BJ (cell line): Measurements from ENCODE around the gene STYK1. TPM values are rescaled to one million over a fixed set of nuclear protein-coding genes. Genes with fewer than 3 reads are reported as not detected.

Experiments used
- CTCF ChIA-PET: fragments of 350-600 bp; formaldehyde crosslinking; extraction: SDS; loops from one replicate; lab custom pipeline; 2021; ENCODE audit warnings: antibody characterized with exemption, inconsistent platforms; lab: Yijun Ruan, JAX
- POLR2A ChIA-PET: fragments of 300-600 bp; sonication (Branson Sonifier 250); formaldehyde crosslinking; extraction: SDS; loops from one replicate; lab custom pipeline; 2021; ENCODE audit warnings: antibody characterized with exemption; lab: Charles Lee
- DNase-seq: peaks from one replicate; pipeline ENCODE4 v3.0.0-alpha.2; 2011; ENCODE audit warnings: low read depth
- H3K27me3 ChIP-seq: 2 replicates; pipeline ENCODE4 v1.6.0; 2011; ENCODE audit warnings: low read length; ENCODE audit not compliant: control insufficient read depth, insufficient read depth
- H3K36me3 ChIP-seq: 2 replicates; pipeline ENCODE4 v1.5.1; 2011; ENCODE audit warnings: low read length; ENCODE audit not compliant: control insufficient read depth, insufficient read depth
- H3K4me3 ChIP-seq: 2 replicates; pipeline ENCODE4 v1.5.1; 2011; ENCODE audit warnings: low read depth, mild to moderate bottlenecking, control low read depth, low read length
- polyA plus RNA-seq: library from polyadenylated mRNA; depleted of rRNA; stranded (reverse); fragments of >200 nt; gene quantifications from 2 replicates; pipeline ENCODE4 v1.2.3, GENCODE V29; 2011
- TF ChIP-seq, protein P1 (sequence below): IDR thresholded peaks from 2 replicates; pipeline ENCODE4 v1.5.1; 2011; ENCODE audit warnings: low read depth, mild to moderate bottlenecking, control low read depth, inconsistent platforms, low read length, moderate library complexity; ENCODE audit not compliant: insufficient read depth

Gene STYK1
- polyA plus RNA-seq, 1 experiment = 0.92 TPM

DNA sequence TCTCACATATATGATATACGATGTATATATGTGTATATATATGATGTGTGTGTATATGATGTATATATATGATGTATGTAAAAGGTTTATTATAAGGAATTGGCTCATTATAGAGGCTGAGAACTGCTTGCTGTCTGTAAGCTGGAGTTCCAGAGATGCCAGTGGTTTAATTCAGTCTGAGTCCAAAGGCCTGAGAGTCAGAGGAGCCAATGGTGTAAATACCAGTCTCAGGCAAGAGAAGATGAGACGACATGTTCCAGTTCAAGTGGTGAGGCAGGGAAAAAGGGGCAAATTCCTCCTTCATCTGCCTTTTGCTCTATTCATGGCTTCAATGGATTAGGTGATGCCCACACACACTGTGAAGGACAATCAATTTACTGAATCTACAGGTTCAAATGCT lies 17.1 kb upstream of the STYK1 start:
- DNase-seq = no peak
- ChIA-PET CTCF (interaction anchor here (0.8 to 1.6 kb wide), 2 partner anchors 14 to 17 kb away, joined by 3 to 7 read pairs; no protein-coding TSS in a partner anchor), POLR2A (no interaction called here)
- Histone ChIP-seq H3K36me3 (no peaks in the 10 kb centered on the region), H3K4me3 (no peak overlapping the region), H3K27me3 (no peaks in the 10 kb centered on the region)
- TF ChIP-seq, protein P1, sequence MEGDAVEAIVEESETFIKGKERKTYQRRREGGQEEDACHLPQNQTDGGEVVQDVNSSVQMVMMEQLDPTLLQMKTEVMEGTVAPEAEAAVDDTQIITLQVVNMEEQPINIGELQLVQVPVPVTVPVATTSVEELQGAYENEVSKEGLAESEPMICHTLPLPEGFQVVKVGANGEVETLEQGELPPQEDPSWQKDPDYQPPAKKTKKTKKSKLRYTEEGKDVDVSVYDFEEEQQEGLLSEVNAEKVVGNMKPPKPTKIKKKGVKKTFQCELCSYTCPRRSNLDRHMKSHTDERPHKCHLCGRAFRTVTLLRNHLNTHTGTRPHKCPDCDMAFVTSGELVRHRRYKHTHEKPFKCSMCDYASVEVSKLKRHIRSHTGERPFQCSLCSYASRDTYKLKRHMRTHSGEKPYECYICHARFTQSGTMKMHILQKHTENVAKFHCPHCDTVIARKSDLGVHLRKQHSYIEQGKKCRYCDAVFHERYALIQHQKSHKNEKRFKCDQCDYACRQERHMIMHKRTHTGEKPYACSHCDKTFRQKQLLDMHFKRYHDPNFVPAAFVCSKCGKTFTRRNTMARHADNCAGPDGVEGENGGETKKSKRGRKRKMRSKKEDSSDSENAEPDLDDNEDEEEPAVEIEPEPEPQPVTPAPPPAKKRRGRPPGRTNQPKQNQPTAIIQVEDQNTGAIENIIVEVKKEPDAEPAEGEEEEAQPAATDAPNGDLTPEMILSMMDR = no peak

DNA sequence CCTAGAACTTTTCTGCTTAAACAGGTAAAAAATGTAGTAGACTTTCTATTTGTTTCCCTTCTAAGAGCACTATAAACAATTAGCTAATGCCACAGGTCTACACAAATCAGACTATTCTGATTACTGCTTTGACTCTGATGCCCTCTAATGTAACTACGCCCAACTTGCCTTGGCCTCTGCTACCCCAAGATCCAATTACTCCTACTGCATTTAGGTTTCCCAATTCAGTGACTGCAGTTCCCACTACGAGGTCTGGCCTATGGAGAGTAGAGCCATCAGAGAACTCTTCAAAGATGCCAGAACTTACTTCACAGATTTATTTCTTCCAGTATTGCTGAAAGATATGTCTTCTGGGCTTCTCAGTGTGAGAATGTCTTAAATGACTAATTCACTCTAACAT lies 15.3 kb upstream of the STYK1 start:
- Histone ChIP-seq H3K36me3 (no peaks in the 10 kb centered on the region), H3K27me3 (no peaks in the 10 kb centered on the region), H3K4me3 (no peak overlapping the region)
- ChIA-PET CTCF (interaction anchor here (0.9 to 1.6 kb wide), 3 partner anchors 13 to 61 kb away, joined by 3 to 7 read pairs (median 3); no protein-coding TSS in a partner anchor), POLR2A (no interaction called here)
- TF ChIP-seq, protein P1 = no peak
- DNase-seq = no peak

DNA sequence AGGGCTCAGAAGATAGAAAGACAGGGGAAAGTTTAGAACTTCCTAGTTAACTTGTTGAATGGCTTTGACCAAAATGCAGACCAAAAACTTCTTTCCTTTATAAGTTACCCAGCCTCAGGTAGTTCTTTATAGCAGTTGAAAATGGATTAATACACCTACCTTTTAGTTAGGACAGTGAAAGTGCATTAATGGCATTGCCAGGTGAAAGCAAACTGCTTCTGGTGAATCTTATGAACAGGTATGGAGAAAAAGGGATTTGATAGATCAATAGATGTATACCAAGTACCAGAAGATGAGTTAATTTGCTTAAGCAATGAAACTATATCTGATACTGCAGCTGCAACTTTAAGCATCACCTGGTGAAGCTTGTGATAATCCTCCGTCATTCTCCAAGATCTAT lies 14.2 kb upstream of the STYK1 start:
- CTCF ChIA-PET = interaction anchor here (0.9 kb wide), 1 partner anchor 9 kb away, joined by 3 read pairs; no protein-coding TSS in a partner anchor
- no peaks in the 10 kb centered on the region for H3K36me3 ChIP-seq
- POLR2A ChIA-PET = no interaction called here
- no peaks in the 10 kb centered on the region for H3K27me3 ChIP-seq
- no peak overlapping the region for H3K4me3 ChIP-seq
- TF ChIP-seq, protein P1 = no peak
- no peak for DNase-seq

DNA sequence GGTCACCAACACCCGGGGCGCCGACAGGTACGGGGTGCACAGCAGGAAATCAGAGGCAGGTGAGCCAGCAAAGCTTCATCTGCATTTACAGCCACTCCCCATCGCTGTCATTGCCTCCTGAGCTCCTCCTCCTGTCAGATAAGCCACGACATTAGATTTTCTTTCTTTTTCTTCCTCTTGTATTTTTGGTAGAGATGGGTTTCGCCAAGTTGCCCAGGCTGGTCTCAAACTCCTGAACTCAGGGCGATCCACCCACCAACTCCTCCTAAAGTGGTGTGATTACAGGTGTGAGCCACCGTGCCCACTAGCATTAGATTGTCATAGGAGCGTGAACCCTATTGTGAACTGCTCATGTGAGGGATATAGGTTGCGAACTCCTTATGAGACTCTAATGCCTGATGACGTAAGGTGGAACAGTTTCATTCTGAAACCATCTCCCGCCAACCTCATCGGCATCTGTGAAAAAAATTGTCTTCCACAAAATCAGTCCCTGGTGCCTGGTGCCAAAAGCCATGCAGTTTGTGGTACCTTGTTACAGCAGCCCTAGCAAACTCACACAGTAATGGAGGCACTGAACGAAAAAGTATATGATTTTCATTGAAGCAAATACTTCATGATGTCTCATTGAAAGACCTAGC lies 1.5 kb downstream of the STYK1 start:
- Histone ChIP-seq H3K36me3 (no peaks in the 10 kb centered on the region), H3K4me3 (no peak overlapping the region), H3K27me3 (no peaks in the 10 kb centered on the region)
- no peak for DNase-seq
- POLR2A ChIA-PET = no interaction called here
- CTCF ChIA-PET = interaction anchor here (1.1 to 1.6 kb wide), 6 partner anchors 12 to 78 kb away, joined by 3 to 5 read pairs (median 4); no protein-coding TSS in a partner anchor
- TF ChIP-seq, protein P1 = no peak

DNA sequence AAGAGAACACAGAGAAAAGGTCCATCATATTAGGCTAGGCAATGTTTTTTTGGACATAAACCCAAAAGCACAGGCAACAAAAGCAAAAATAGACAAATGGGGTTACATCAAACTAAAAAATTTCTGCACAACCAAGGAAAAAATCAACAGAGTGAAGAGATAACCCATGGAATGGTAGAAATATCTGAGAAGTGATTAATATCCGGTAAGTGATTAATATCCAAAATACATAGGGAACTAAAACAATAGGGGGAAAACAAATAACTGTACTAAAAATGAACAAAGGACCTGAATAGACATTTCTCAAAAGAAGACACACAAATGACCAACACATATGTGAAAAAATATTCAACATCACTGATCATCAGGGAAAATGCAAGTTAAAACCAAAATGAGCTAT lies 4.3 kb downstream of the STYK1 start:
- Histone ChIP-seq H3K36me3 (no peaks in the 10 kb centered on the region), H3K4me3 (no peak overlapping the region), H3K27me3 (no peaks in the 10 kb centered on the region)
- no peak for DNase-seq
- POLR2A ChIA-PET = no interaction called here
- TF ChIP-seq, protein P1 = no peak
- CTCF ChIA-PET = interaction anchor here (1.2 to 1.8 kb wide), 2 partner anchors 62 to 81 kb away, joined by 3 to 5 read pairs; no protein-coding TSS in a partner anchor
